Dermis blood vessel endothelial cell (primary cell): Measurements from ENCODE around the gene INPP4B. TPM values are rescaled to one million over a fixed set of nuclear protein-coding genes. Genes with fewer than 3 reads are reported as not detected.

Source experiments
- DNase-seq: peaks from one replicate; pipeline ENCODE4 v3.0.0; 2010
- total RNA-seq: library from RNA; depleted of rRNA; stranded (reverse); fragments of >200 nt; gene quantifications from 2 replicates; pipeline ENCODE4 v1.2.3, GENCODE V29; 2014

The INPP4B gene
- total RNA-seq, 1 donor from 2014 or later = 20.9 TPM

GRCh38 chr4:142336251-142336934 lies 509.7 kb downstream of the INPP4B start:
- no peak for DNase-seq

GRCh38 chr4:142334931-142335330 lies 511.2 kb downstream of the INPP4B start:
- no peak for DNase-seq

GRCh38 chr4:142331646-142332045 lies 514.5 kb downstream of the INPP4B start:
- no peak for DNase-seq

- no peak for DNase-seq
Observed at GRCh38 chr4:142331132-142331531, 515.0 kb downstream of the INPP4B start.

GRCh38 chr4:142330311-142330710 lies 515.8 kb downstream of the INPP4B start:
- no peak for DNase-seq

GRCh38 chr4:142329313-142329712 lies 516.8 kb downstream of the INPP4B start:
- DNase-seq = no peak

- no peak for DNase-seq
Observed at GRCh38 chr4:142326181-142326580, 519.9 kb downstream of the INPP4B start.

GRCh38 chr4:142324572-142324971 lies 521.5 kb downstream of the INPP4B start:
- no peak for DNase-seq

- no peak for DNase-seq
Observed at GRCh38 chr4:142322996-142323395, 523.1 kb downstream of the INPP4B start.

- peak; percentile 2 for DNase-seq
Observed at GRCh38 chr4:142318280-142318679, 527.8 kb downstream of the INPP4B start.

GRCh38 chr4:142316913-142317312 lies 529.2 kb downstream of the INPP4B start:
- no peak for DNase-seq

- DNase-seq = no peak
Observed at GRCh38 chr4:142316025-142316424, 530.1 kb downstream of the INPP4B start.

- no peak for DNase-seq
Observed at GRCh38 chr4:142314686-142315085, 531.4 kb downstream of the INPP4B start.

- DNase-seq = peak; percentile 2
Observed at GRCh38 chr4:142314247-142314646, 531.9 kb downstream of the INPP4B start.

GRCh38 chr4:142312391-142312790 lies 533.7 kb downstream of the INPP4B start:
- no peak for DNase-seq

- DNase-seq = no peak
Observed at GRCh38 chr4:142311916-142312315, 534.2 kb downstream of the INPP4B start.

GRCh38 chr4:142309772-142310171 lies 536.3 kb downstream of the INPP4B start:
- no peak for DNase-seq

GRCh38 chr4:142307857-142308256 lies 538.2 kb downstream of the INPP4B start:
- DNase-seq = no peak

- no peak for DNase-seq
Observed at GRCh38 chr4:142297313-142297712, 548.8 kb downstream of the INPP4B start.

GRCh38 chr4:142293536-142293935 lies 552.6 kb downstream of the INPP4B start:
- no peak for DNase-seq

- DNase-seq = no peak
Observed at GRCh38 chr4:142292231-142292630, 553.9 kb downstream of the INPP4B start.

- DNase-seq = no peak
Observed at GRCh38 chr4:142291299-142292050, 554.6 kb downstream of the INPP4B start.

GRCh38 chr4:142287371-142287770 lies 558.7 kb downstream of the INPP4B start:
- no peak for DNase-seq

GRCh38 chr4:142285222-142285583 lies 560.9 kb downstream of the INPP4B start:
- DNase-seq = no peak
